ENCODE data around the gene PRIMPOL.

The PRIMPOL gene

DNA sequence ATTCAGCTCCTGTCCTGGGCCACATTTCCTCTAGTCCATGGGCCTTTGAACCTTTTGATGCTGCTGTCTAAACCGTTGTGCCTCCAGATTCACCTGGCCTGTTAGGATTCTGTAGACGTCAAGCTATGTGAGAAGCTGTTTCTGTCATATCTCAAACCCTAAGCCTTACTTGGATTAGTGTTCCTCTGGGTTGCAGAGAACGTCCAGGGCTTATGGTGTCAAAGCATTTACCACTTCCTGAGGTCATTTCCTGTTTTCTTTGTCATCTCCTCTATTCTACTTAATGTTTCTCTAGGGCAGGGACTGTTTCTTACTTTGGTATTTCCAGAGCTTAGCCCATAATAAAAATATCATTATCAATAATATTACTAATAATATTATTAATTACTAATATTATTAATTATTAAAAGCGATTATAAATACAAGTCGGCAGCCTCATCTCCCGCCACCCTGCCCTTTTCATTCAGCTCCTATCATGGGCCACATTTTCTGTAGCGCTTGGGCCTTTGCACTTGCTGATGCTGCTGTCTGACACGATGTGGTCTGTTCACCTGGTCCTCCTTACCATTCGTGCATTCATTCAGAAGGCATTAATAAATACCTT lies 19.1 kb downstream of the PRIMPOL start:
- peak; percentile 27 to 56 for DNase-seq

DNA sequence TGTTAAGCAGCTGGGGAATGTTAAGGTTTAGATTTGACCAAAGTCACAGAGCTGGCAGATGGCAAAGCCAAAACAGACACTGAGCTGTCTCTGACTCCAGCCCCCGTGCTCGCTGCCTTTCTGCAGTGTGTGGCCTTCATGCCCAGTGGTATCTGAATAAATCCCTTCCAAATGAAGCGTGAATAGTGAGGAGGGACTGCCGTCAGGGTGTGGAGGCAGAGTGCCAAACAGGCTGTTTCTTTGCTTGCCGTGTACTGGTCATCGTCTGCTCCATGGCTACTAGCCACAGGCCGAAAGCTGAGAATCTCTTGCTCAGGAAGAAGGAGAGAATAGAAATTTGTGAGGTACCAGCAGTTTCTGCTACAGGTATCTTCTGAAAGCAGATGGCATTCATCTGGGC lies 19.7 kb downstream of the PRIMPOL start:
- DNase-seq, result no peak

DNA sequence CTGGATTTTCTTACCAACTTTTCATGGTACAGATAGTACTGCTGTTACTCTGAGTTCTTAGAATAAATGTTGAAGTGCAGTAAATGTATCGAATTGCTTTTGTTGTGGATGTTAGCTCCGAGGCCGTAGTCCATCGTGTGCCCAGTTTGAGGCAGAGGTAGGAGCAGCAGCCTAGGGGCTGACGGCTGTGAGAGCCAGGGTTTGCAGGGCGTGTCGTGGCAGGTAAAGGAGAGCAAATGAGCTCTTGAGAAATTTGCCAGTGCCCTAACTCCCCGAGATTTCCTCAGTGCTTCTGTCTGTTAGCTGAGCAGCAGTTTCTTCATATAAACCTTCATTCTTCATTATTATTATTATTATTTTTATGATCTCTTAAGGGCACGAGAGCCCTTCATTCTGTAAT lies 21.6 kb downstream of the PRIMPOL start:
- DNase-seq, result no peak

GRCh38 chr4:184672741-184673140 lies 23.2 kb downstream of the PRIMPOL start:
- no peak for DNase-seq

GRCh38 chr4:184674011-184674410 lies 24.5 kb downstream of the PRIMPOL start:
- no peak for DNase-seq

DNA sequence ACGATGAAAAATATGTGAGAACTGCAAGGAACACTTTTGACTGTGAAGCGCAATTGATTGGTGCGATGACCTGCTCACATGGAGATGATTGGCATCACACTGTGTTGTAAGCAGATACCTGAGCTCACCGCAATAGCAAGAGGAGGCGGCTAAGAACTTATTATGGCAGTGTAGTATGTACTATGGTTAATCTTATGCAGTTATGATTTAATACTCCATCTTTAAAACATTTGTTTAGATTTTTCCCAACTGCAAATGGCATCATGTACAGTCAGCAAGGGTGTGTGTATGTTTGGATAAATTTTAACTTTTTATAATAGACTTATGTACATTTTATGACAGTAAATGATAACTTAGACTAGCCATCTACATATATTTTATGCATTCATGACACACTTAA lies 25.5 kb downstream of the PRIMPOL start:
- DNase-seq, result no peak

DNA sequence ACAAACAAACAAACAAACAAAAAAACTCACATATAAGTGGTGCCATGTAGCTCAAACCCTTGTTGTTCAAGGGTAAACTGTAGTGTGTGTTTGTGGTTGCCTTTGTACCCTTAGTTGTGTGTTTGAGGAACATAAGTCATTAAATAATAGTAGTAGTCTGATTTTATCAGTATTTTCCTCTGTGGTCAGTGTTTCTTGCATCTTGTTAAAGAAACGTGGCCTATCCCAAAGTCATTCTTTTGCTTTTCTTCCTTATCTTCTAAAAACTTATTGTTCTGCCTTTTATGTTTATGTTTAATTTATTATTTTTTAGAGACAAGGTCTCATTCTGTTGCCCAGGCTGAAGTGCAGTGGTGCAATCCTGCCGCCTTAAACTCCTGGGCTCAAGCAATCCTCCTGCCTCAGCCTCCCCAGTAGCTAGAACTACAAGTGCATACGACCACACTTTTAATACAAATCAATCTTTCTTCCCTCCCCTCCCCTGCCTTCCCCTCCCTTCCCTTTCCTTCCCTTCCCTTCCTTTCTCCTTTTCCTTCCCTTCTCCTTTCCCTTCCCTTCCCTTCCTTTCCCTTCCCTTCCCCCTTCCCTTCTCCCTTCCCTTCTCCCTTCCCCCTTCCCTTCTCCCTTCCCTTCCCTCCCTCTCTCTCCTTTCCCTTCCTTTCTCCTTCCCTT lies 26.4 kb downstream of the PRIMPOL start:
- DNase-seq, result no peak

DNA sequence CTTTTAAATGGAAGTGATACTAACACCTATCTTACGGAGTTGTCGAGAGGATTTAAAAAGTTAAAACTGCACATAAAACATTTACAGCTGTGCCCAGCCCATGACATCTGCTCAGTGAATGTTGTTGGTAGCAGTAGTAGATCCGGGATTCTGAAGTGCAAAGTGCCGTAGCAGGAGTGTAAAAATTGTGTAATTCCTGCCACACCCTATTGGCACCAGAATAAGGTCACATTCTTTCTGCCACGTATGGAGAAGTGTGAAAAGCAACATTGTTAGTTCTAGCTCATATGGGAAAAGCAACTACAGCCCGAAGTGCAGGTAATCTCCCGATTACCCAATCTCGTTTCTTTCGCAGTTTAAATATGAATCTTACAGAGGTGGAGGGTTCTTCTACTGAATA lies 31.2 kb downstream of the PRIMPOL start:
- no peak for DNase-seq

DNA sequence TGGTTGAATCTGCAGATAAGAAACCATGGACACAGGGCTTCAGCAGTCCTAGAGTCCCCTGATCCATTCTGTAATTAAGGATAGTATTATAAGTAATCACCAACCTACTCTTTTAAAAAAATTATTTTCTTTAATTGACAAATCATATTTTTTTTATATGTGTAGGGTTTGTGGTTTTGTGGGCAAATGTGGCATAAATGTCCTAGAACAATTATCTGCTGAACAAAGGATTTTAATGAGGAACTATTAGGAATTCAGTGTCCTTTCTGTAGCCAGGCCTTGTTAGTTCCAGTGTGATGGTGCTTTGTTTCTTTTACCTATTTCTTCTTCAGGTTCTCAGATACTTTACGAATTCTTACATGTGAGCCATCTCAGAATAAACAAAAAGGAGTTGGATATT lies 32.4 kb downstream of the PRIMPOL start:
- DNase-seq, result no peak

DNA sequence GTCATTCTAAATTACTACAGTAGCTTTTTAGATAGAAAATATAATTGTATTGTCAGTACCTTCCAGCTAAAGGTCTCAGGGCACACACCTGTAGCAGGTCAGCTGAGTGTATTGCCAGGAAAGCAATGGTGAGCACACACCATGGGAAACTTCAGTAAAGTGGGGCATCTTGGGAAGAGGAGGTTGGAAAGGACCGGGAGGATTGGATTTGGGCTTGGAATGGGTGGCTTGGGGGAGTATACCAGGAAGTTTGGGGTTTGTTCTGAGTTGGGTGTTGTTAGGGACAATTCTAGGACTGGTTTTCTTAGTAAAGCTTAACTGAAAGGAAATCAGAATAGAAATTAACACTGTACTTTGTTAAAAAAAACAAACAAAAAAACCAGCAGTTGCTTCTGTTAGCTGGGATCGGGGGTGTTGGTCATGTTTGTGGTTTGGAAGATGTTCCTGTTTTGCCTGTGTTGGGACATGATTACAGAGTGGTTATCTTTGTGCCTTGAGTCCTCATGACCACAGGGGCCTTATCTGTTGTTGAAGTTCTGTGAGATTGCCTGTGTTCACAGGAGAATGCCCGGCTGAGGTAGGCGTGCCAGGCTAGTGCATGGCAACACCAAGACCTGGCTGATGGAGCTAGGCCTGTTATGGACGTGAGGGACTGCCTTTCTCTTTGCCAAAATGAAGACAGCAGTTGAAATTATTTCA lies 35.1 kb downstream of the PRIMPOL start:
- DNase-seq, result peak; percentile 6 to 26

- no peak for DNase-seq
These were observed 38.5 kb downstream of the PRIMPOL start for GRCh38 chr4:184688005-184688404.

DNA sequence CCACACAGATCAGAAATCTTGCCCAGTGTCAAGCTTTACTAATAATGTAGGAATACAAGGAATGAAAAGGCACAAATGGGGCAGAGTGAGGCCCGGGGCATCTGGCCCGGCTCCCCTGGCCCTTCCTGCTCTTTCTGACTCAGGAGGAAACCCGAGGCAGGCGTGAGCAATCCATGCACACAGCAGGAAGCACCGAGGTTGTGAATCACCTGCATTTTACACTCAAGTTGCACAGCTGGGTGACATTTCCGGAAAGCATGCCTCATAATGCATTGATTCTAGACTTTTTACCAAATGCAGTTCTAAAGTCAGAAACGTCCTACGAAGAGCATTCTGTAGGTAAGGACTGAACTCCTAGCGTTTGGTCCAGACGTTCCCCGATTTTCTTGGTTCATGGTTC lies 38.9 kb downstream of the PRIMPOL start:
- no peak for DNase-seq

- DNase-seq, result no peak
These were observed 40.1 kb downstream of the PRIMPOL start for GRCh38 chr4:184689681-184690080.

- no peak for DNase-seq
These were observed 43.5 kb downstream of the PRIMPOL start for GRCh38 chr4:184693056-184693455.

DNA sequence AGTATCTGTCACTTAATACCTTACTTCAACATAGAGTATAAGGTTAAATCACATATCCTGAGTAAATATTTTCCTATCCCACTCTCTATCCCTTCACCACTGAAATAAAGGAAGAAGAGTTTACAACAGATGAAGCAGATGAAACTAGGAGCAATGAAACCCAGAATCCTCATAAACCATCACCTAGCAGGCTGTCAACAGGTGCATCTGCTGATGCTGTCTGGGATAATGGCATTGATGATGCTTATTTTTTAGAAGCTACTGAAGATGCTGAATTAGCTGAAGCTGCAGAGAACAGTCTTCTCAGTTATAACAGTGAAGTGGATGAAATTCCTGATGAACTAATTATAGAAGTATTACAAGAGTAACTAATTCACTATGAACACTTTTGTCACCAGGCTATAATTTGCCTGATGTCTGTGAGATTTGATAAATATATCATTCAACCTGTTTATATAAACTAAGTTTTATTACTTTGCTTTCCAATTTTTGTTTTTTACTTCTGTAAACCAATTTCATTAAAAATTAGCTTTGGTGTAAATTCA lies 44.9 kb downstream of the PRIMPOL start:
- DNase-seq, result no peak

- DNase-seq, result no peak
These were observed 45.8 kb downstream of the PRIMPOL start for GRCh38 chr4:184695178-184695896.

DNA sequence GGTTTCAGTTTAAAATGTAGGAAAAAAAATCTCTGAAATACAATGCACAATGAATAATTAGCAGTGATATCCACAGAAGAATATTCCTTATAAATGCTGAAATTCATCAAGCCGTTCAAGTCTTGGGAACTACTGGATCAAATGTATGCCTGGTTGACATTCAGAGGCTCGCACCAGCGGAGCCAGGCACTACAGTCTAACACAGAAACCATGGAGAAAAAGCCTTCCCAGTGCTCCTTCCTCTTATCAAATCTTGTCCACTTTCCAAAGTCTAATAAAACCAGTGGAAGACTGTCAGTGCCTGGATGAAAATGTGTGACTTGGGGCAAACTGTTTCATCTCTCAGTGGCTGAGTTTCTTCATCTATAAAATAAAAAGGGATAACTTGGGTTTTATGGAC lies 48.4 kb downstream of the PRIMPOL start:
- DNase-seq, result no peak

DNA sequence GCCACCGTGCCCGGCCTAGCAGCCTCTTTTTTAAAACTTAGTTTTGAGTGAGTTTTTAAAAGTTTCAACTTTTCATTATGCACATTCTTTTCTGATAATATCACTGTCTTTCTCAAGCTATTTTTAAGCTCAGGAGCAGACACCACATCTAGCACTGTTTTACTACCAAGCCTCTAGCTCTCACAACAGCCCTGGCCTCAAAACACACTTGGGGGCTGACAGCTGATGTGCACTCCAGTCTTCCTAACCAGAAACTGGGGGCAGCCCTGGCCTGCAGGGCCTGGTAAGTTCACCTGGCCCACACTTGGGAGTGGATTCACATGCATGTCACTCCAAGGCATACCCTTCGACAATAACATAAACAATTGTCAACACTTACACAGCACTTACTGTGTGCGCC lies 50.4 kb downstream of the PRIMPOL start:
- no peak for DNase-seq

GRCh38 chr4:184702114-184702513 lies 52.6 kb downstream of the PRIMPOL start:
- no peak for DNase-seq

GRCh38 chr4:184705692-184706091 lies 56.2 kb downstream of the PRIMPOL start:
- peak in 1 of 2 donors; percentile 24 for DNase-seq

GRCh38 chr4:184706453-184706852 lies 56.9 kb downstream of the PRIMPOL start:
- no peak for DNase-seq

DNA sequence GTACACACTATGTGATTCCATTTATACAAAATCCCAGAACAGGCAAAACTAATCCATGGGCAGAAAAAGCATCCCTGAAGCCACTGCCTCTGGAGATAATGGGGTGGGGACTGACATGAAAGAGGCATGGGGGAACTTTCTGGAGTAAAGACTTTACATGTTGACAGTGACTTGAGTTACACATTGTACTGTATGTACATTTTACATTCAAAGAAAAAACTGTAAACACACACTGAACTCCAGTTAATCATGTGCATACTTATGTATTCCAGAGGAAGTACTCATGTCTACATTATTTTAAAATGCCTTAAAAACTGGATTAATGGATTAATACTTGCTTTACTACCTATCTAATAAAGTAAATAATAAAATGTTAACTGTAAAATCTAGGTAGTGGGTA lies 62.8 kb downstream of the PRIMPOL start:
- DNase-seq, result no peak

GRCh38 chr4:184713887-184714286 lies 64.3 kb downstream of the PRIMPOL start:
- no peak for DNase-seq

Measured in CD4-positive, alpha-beta T cell treated with Interleukin-4 for 1 hour (primary cell).